K562 (cell line): ENCODE data around the gene STRA8. TPM values are rescaled to one million over a fixed set of nuclear protein-coding genes. Genes with fewer than 3 reads are reported as not detected.

ENCODE experiments used
- ATAC-seq: fragments of 200-7000 bp; cut with Tn5 transposase; 3 replicates; pipeline ENCODE4 v1.9.1; 2020; ENCODE audit warnings: moderate library complexity
- BruUV-seq: library from RNA; stranded (reverse); fragments of 400-500 nt; replicated peaks from 2 replicates; lab custom pipeline; 2021; lab: Mats Ljungman, UMichigan
- CTCF ChIA-PET: fragments of 300-600 bp; formaldehyde crosslinking; extraction: SDS; loops from one replicate; lab custom pipeline; 2021; ENCODE audit warnings: low intra/inter-chr PET ratio; lab: Yijun Ruan, JAX
- POLR2A ChIA-PET: fragments of 300-600, 350-650 bp; sonication (Branson Sonifier 250); formaldehyde crosslinking; extraction: SDS; loops from one replicate; lab custom pipeline; 2021; ENCODE audit warnings: antibody characterized with exemption, inconsistent platforms; lab: Yijun Ruan, JAX
- DNase-seq, 4 experiments: peaks; one replicate each; pipeline versions ENCODE4 v3.0.0 to v3.0.0-alpha.2; 2011 to 2018; ENCODE audit warnings: low spot score in 3 of 4, mixed read lengths in 3 of 4; ENCODE audit errors: extremely low read depth in 1 of 4
- FAIRE-seq: peaks from 2 replicates; lab custom pipeline; 2011; peaks lifted over from hg19 to GRCh38; lab: Jason Lieb, UNC
- H2AFZ ChIP-seq: 2 replicates; pipeline ENCODE4 v1.6.0; 2011; ENCODE audit warnings: low read depth, low read length, control low read depth, inconsistent platforms
- H3K27ac ChIP-seq: fragments of 200-600 bp; 3 replicates; pipeline ENCODE4 v1.8.0; 2011; ENCODE audit warnings: low read depth, mild to moderate bottlenecking, control low read depth, inconsistent platforms, low read length, moderate library complexity, mixed read lengths; ENCODE audit errors: extremely low read depth
- H3K27me3 ChIP-seq, 2 experiments: fragments of 300-600 bp in 1 of 2; 2 replicates in 1 of 2; 3 replicates in 1 of 2; pipeline versions ENCODE4 v1.6.0 to v1.8.0; 2011; ENCODE audit warnings: inconsistent platforms in 2 of 2, low read length in 2 of 2, mild to moderate bottlenecking in 1 of 2, mixed read lengths in 1 of 2, moderate library complexity in 1 of 2; ENCODE audit not compliant: control insufficient read depth in 2 of 2, insufficient read depth in 2 of 2
- H3K36me3 ChIP-seq: fragments of 300-600 bp; 3 replicates; pipeline ENCODE4 v1.8.0; 2011; ENCODE audit warnings: mild to moderate bottlenecking, low read length, inconsistent platforms; ENCODE audit not compliant: control insufficient read depth, insufficient read depth
- H3K4me1 ChIP-seq, 2 experiments: fragments of 200-600 bp in 1 of 2; replicated peaks in 1 of 2; 2 replicates in 1 of 2; 3 replicates in 1 of 2; pipeline versions ENCODE4 v1.5.1 to v1.8.0; 2011; ENCODE audit warnings: inconsistent platforms in 2 of 2, low read length in 2 of 2, mild to moderate bottlenecking in 1 of 2, mixed read lengths in 1 of 2, moderate library complexity in 1 of 2; ENCODE audit not compliant: control insufficient read depth in 2 of 2, insufficient read depth in 2 of 2
- H3K4me2 ChIP-seq: 2 replicates; pipeline ENCODE4 v1.6.1; 2011; ENCODE audit warnings: low read length, control low read depth, inconsistent platforms, mixed read lengths; ENCODE audit not compliant: insufficient read depth
- H3K4me3 ChIP-seq: fragments of 200-600 bp; sonication (generic), shearing (Covaris generic); 2 replicates; pipeline ENCODE4 v1.5.1; 2016; ENCODE audit warnings: control low read depth, inconsistent platforms
- H3K79me2 ChIP-seq: fragments of 200-600 bp; 3 replicates; pipeline ENCODE4 v1.8.0; 2011; ENCODE audit warnings: low read length, inconsistent platforms; ENCODE audit not compliant: control insufficient read depth, insufficient read depth
- H3K9ac ChIP-seq, 2 experiments: 2 replicates each; pipeline versions ENCODE4 v1.6.0 to v1.6.1; 2011; ENCODE audit warnings: low read depth in 2 of 2, low read length in 2 of 2, control low read depth in 1 of 2, inconsistent platforms in 1 of 2, mild to moderate bottlenecking in 1 of 2, mixed read lengths in 1 of 2; ENCODE audit not compliant: insufficient read depth in 1 of 2
- H3K9me1 ChIP-seq: one replicate; pipeline ENCODE4 v1.6.0; 2011; ENCODE audit warnings: inconsistent platforms, mild to moderate bottlenecking, low read length, moderate library complexity; ENCODE audit not compliant: control insufficient read depth, insufficient read depth
- H3K9me3 ChIP-seq: replicated peaks from 2 replicates; pipeline ENCODE4 v1.5.1; 2011; ENCODE audit warnings: low read depth, low read length, inconsistent platforms; ENCODE audit not compliant: control insufficient read depth, insufficient read depth
- H4K20me1 ChIP-seq: replicated peaks from 2 replicates; pipeline ENCODE4 v1.6.1; 2011; ENCODE audit warnings: low read length, inconsistent platforms, mixed read lengths; ENCODE audit not compliant: control insufficient read depth, insufficient read depth
- CREB3L1 ChIP-seq: fragments of 450-650 bp; IDR thresholded peaks from 2 replicates; pipeline ENCODE4 v1.6.1; 2014; ENCODE audit warnings: low read depth, mild to moderate bottlenecking, moderate library complexity, borderline replicate concordance
- CXXC5 ChIP-seq: fragments of 250-450 bp; sonication (Bioruptor Pico); IDR thresholded peaks from 2 replicates; pipeline ENCODE4 v1.8.0; 2022; ENCODE audit warnings: inconsistent platforms, mild to moderate bottlenecking, moderate library complexity
- EHMT2 ChIP-seq: fragments of 450-650 bp; IDR thresholded peaks from 2 replicates; pipeline ENCODE4 v1.6.1; 2018; ENCODE audit warnings: antibody characterized with exemption
- HDAC1 ChIP-seq, 2 experiments: fragments of 450-650 bp; IDR thresholded peaks; 2 replicates each; pipeline ENCODE4 v1.6.1; 2016 to 2017; ENCODE audit warnings: inconsistent platforms in 1 of 2, mild to moderate bottlenecking in 1 of 2, moderate library complexity in 1 of 2
- HDGF ChIP-seq: fragments of 450-650 bp; IDR thresholded peaks from 2 replicates; pipeline ENCODE4 v1.6.1; 2016
- NELFE ChIP-seq: IDR thresholded peaks from 2 replicates; pipeline ENCODE4 v1.6.1; 2011; ENCODE audit warnings: mild to moderate bottlenecking; ENCODE audit not compliant: insufficient read depth, insufficient read length
- NFIC ChIP-seq: fragments of 450-650 bp; IDR thresholded peaks from 2 replicates; pipeline ENCODE4 v1.6.1; 2017; ENCODE audit warnings: mild to moderate bottlenecking, inconsistent platforms
- SMAD2 ChIP-seq: fragments of 150-350 bp; IDR thresholded peaks from 2 replicates; pipeline ENCODE4 v1.6.1; 2014; ENCODE audit warnings: low read depth, mild to moderate bottlenecking, low read length
- SRSF3 ChIP-seq: fragments of 200-400 bp; formaldehyde crosslinking; IDR thresholded peaks from 2 replicates; pipeline ENCODE4 v1.6.1; 2016; ENCODE audit warnings: mild to moderate bottlenecking, low read length, moderate library complexity; ENCODE audit not compliant: insufficient read depth
- SRSF7 ChIP-seq: fragments of 200-400 bp; formaldehyde crosslinking; optimal IDR thresholded peaks from 2 replicates; pipeline ENCODE3; 2017; ENCODE audit warnings: mild to moderate bottlenecking, low read depth, low read length
- ZC3H11A ChIP-seq: IDR thresholded peaks from 2 replicates; pipeline ENCODE4 v1.6.1; 2012; ENCODE audit warnings: low read depth, low read length, improper control_type of control experiment
- ZNF398 ChIP-seq: fragments of 250-450 bp; sonication (Bioruptor Pico); IDR thresholded peaks from 2 replicates; pipeline ENCODE4 v1.8.0; 2021; ENCODE audit warnings: moderate library complexity, mild to moderate bottlenecking, inconsistent platforms
- ZNF584 ChIP-seq: fragments of 200-800 bp; sonication (Bioruptor generic); IDR thresholded peaks from 2 replicates; pipeline ENCODE4 v1.6.1; 2016; ENCODE audit warnings: low read depth, mild to moderate bottlenecking, missing genetic modification characterization, missing compliant biosample characterization
- WGBS: fragments of 100-300 bp; shearing (Covaris generic); methylation state at CpG from one replicate; pipeline ENCODE4 v1.1.6; 2016; ENCODE audit warnings: low coverage, mixed read lengths; ENCODE audit not compliant: insufficient coverage; ENCODE audit errors: missing lambda C conversion rate; 5-methylcytosine and 5-hydroxymethylcytosine counted together
- in situ Hi-C: fragments of 300-500 bp; cut with MboI; formaldehyde crosslinking; loops from 4 replicates; pipeline ENCODE4 v1.15.0; 2018; ENCODE audit warnings: inconsistent platforms, mixed read lengths
- intact Hi-C: fragments of 100-400 bp; cut with micrococcal nuclease; formaldehyde crosslinking; loops from 2 replicates; pipeline ENCODE4 v1.14.2; 2022
- polyA plus RNA-seq, 8 experiments: library from polyadenylated mRNA; depleted of rRNA in 4 of 8; stranded (reverse) in 5 of 8; unstranded in 3 of 8; fragments of >200 nt; fragmentation: Nextera tagmentation in 2 of 8; fragmentation: Illumina TruSeq in 1 of 8; extraction: Ambion mirVana in 2 of 8; extraction: Trizol in 1 of 8; gene quantifications; 2 replicates each; pipeline versions ENCODE4 v1.2.1 to v1.2.3, GENCODE V29; 2011 to 2014; ENCODE audit warnings: inconsistent platforms in 1 of 8, missing spikeins in 1 of 8
- total RNA-seq, 7 experiments: library from RNA; depleted of rRNA in 6 of 7; stranded (reverse); fragments of >200 nt in 6 of 7; fragmentation: Illumina TruSeq in 2 of 7; extraction: Trizol in 2 of 7; gene quantifications; 2 replicates each; pipeline versions ENCODE4 v1.2.1 to v1.2.3, GENCODE V29; 2011 to 2021; ENCODE audit warnings: low replicate concordance in 1 of 7
- TF ChIP-seq, protein P1 (sequence below), 3 experiments: fragments of 200-800 bp in 1 of 3; sonication (Bioruptor generic) in 1 of 3; sonication (generic) in 1 of 3; formaldehyde crosslinking in 1 of 3; IDR thresholded peaks; 2 replicates each; pipeline versions ENCODE4 v1.6.1 to v1.8.0; 2016 to 2022; ENCODE audit warnings: mild to moderate bottlenecking in 2 of 3, missing compliant biosample characterization in 2 of 3, missing genetic modification characterization in 2 of 3, missing genetic modification reagents in 1 of 3
- TF ChIP-seq, protein P2 (sequence below), 3 experiments: IDR thresholded peaks in 2 of 3; conservative IDR thresholded peaks in 1 of 3; 2 replicates each; pipeline ENCODE4 v1.5.1; 2011 to 2012; ENCODE audit warnings: low read length in 3 of 3, mild to moderate bottlenecking in 3 of 3, control low read depth in 2 of 3, improper control_type of control experiment in 1 of 3, inconsistent platforms in 1 of 3, low read depth in 1 of 3, mixed read lengths in 1 of 3, moderate library complexity in 1 of 3; ENCODE audit not compliant: insufficient read depth in 2 of 3

Gene STRA8
- total and polyA plus RNA-seq, 9 of the 15 experiments (the other 6 are each of a cell fraction or from before 2014, with no cell fraction given): not detected

GRCh38 chr7:135281363-135281949 lies 47.8 kb downstream of the STRA8 start:
- FAIRE-seq: peak; percentile 99
- TF ChIP-seq HDAC1 (IDR thresholded peaks at IDR 0.05) (no peak), ZNF398 (no peak), SRSF7 (no peak), ZNF584 (CRISPR knock-in tag) (no peak), SRSF3 (no peak), NFIC (peak; percentile 61), HDGF (no peak), SMAD2 (no peak), NELFE (no peak), CXXC5 (CRISPR knock-in tag) (peak; percentile 38; the same call in 1 of the 2 replicates), ZC3H11A (0 out of 2 replicates have a peak, but pooled peaks have one; percentile 19), EHMT2 (no peak), CREB3L1 (no peak)
- TF ChIP-seq, protein P1, sequence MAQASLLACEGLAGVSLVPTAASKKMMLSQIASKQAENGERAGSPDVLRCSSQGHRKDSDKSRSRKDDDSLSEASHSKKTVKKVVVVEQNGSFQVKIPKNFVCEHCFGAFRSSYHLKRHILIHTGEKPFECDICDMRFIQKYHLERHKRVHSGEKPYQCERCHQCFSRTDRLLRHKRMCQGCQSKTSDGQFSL (CRISPR knock-in tag; IDR thresholded peaks at IDR 0.05): no peak
- TF ChIP-seq, protein P1 (tag; IDR thresholded peaks at IDR 0.05): no peak
- TF ChIP-seq, protein P2, sequence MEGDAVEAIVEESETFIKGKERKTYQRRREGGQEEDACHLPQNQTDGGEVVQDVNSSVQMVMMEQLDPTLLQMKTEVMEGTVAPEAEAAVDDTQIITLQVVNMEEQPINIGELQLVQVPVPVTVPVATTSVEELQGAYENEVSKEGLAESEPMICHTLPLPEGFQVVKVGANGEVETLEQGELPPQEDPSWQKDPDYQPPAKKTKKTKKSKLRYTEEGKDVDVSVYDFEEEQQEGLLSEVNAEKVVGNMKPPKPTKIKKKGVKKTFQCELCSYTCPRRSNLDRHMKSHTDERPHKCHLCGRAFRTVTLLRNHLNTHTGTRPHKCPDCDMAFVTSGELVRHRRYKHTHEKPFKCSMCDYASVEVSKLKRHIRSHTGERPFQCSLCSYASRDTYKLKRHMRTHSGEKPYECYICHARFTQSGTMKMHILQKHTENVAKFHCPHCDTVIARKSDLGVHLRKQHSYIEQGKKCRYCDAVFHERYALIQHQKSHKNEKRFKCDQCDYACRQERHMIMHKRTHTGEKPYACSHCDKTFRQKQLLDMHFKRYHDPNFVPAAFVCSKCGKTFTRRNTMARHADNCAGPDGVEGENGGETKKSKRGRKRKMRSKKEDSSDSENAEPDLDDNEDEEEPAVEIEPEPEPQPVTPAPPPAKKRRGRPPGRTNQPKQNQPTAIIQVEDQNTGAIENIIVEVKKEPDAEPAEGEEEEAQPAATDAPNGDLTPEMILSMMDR (IDR thresholded peaks at IDR 0.05 in 2 of 3, conservative IDR thresholded peaks at IDR 0.05 in 1 of 3; ENCODE audit: insufficient read depth in 2 of 3, low read depth in 1 of 3, low read length in 3 of 3): peak; percentile 100

More at GRCh38 chr7:135281363-135281949, 47.8 kb downstream of the STRA8 start:
- Histone ChIP-seq H4K20me1 (no peaks in the 10 kb centered on the region), H3K27ac (no peak overlapping the region), H3K4me2 (peak overlapping the region; percentile 9; the same call in 1 of the 2 replicates), H3K27me3 (peaks cover 12 to 17% of the 10 kb centered on the region in 2 experiments), H3K9me1 (no peaks in the 10 kb centered on the region), H3K79me2 (no peaks in the 10 kb centered on the region), H3K36me3 (no peaks in the 10 kb centered on the region), H3K4me3 (no peak overlapping the region), H3K9me3 (no peaks in the 10 kb centered on the region), H3K9ac (no peak overlapping the region), H2AFZ (peak overlapping the region; percentile 52), H3K4me1 (peaks cover 0 to 4% of the 10 kb centered on the region in 2 experiments; a peak in 1 of 5 replicates)
- CTCF ChIA-PET: interaction anchor here (0.6 to 3.9 kb wide), 22 partner anchors 9 to 1592 kb away, joined by 3 to 51 read pairs (median 4); partner anchors contain the start of genes CNOT4 and NUP205
- POLR2A ChIA-PET: interaction anchor here (0.7 to 1.4 kb wide), 2 partner anchors 364 to 818 kb away, joined by 3 to 6 read pairs; no protein-coding TSS in a partner anchor
- intact Hi-C loops (loop anchor here (1.0 to 5.0 kb wide), 9 partner anchors 54 to 729 kb away; partner anchors contain the start of gene CNOT4), in situ Hi-C loops (loop anchor here (5.0 to 10.0 kb wide), 2 partner anchors 363 to 516 kb away; no protein-coding TSS in a partner anchor)
- BruUV-seq: no TSS peak
- ATAC-seq (peak; percentile 99), DNase-seq (peak; percentile 88 to 93 (median 91))
- WGBS: 2% methylated on average over 7 of the region's 7 CpGs
